SK-N-MC (cell line): ENCODE data around the gene DGUOK.

Source experiments
- DNase-seq: peaks from one replicate; pipeline ENCODE4 v3.0.0-alpha.2; 2011; ENCODE audit warnings: low read depth, low spot score
- H3K27ac ChIP-seq: fragments of 200-600 bp; sonication (generic); 2 replicates; pipeline ENCODE4 v1.5.1; 2016; ENCODE audit warnings: mixed run types
- H3K36me3 ChIP-seq: fragments of 200-600 bp; sonication (generic); 2 replicates; pipeline ENCODE4 v1.6.1; 2017; ENCODE audit warnings: antibody characterized with exemption, low read length, mixed read lengths; ENCODE audit not compliant: insufficient read depth
- H3K4me3 ChIP-seq: fragments of 200-600 bp; sonication (generic); 2 replicates; pipeline ENCODE4 v1.5.1; 2016
- H3K9ac ChIP-seq: fragments of 200-600 bp; sonication (generic); 2 replicates; pipeline ENCODE4 v1.8.0; 2017; ENCODE audit warnings: mixed run types, mixed read lengths; ENCODE audit not compliant: insufficient read length
- H3K9me3 ChIP-seq: fragments of 200-600 bp; sonication (generic); 2 replicates; pipeline ENCODE4 v1.6.1; 2017; ENCODE audit warnings: low read depth, mild to moderate bottlenecking, antibody characterized with exemption, low read length, moderate library complexity, mixed read lengths
- EZH2 ChIP-seq: fragments of 200-600 bp; sonication (generic); IDR thresholded peaks from one replicate; pipeline ENCODE4 v1.6.1; 2017; ENCODE audit warnings: antibody characterized with exemption
- FOXP2 ChIP-seq: optimal IDR thresholded peaks from 2 replicates; pipeline ENCODE3; 2011; ENCODE audit warnings: mild to moderate bottlenecking, moderate library complexity; ENCODE audit not compliant: insufficient read depth; ENCODE audit errors: extremely low read length, control extremely low read depth
- POLR2AphosphoS5 ChIP-seq: IDR thresholded peaks from 2 replicates; pipeline ENCODE4 v1.6.1; 2012; ENCODE audit warnings: mild to moderate bottlenecking, low read depth, low read length, borderline replicate concordance

The DGUOK gene

DNA sequence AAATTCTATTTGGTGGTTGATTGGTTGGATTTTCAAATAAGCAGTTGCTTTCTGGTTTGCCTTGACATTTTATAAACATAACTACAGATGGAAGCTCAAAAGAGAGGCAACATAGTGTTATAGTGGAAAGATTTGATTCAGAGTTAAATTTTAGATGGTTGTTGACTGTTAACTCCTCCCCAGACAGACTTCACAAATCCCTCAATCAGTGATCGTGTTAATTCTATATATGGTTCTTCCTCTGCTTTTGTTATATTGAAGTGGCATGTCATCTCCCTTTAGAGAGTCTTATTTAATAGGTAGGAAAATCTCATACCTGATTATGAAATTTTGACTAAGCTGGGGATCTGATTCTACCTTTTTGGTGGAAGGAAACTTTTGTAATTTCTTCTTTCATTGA, 19.5 kb downstream of the DGUOK start:
- Histone ChIP-seq H3K27ac (no peak overlapping the region), H3K9ac (no peak overlapping the region), H3K9me3 (no peaks in the 10 kb centered on the region), H3K4me3 (no peak overlapping the region), H3K36me3 (peaks cover 84% of the 10 kb centered on the region)
- TF ChIP-seq EZH2 (no peak), FOXP2 (no peak), POLR2AphosphoS5 (no peak)
- no peak for DNase-seq

DNA sequence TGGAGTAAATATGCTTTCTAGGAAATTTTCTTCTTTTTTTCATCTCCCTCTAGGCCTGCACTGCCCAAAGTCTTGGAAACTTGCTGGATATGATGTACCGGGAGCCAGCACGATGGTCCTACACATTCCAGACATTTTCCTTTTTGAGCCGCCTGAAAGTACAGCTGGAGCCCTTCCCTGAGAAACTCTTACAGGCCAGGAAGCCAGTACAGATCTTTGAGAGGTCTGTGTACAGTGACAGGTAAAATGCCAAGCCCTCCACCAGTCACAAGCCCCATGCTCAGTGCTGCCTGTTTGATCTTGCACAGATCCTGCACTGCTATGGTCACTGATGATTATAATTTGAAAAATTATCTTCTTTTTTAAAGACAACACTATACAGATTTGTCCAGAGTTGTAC, 20.0 kb downstream of the DGUOK start:
- DNase-seq: no peak
- H3K9me3 ChIP-seq: no peaks in the 10 kb centered on the region
- H3K36me3 ChIP-seq: peaks cover 87% of the 10 kb centered on the region
- no peak overlapping the region for H3K4me3 ChIP-seq
- TF ChIP-seq FOXP2: no peak
- TF ChIP-seq POLR2AphosphoS5: no peak
- no peak for TF ChIP-seq EZH2
- H3K27ac ChIP-seq: no peak overlapping the region
- no peak overlapping the region for H3K9ac ChIP-seq

GRCh38 chr2:73947412-73948018, 20.8 kb downstream of the DGUOK start:
- no peak for TF ChIP-seq FOXP2
- no peak for TF ChIP-seq EZH2
- no peak for TF ChIP-seq POLR2AphosphoS5
- Histone ChIP-seq H3K9me3 (no peaks in the 10 kb centered on the region), H3K27ac (no peak overlapping the region), H3K9ac (no peak overlapping the region), H3K4me3 (no peak overlapping the region), H3K36me3 (peaks cover 93% of the 10 kb centered on the region)
- DNase-seq: no peak

DNA sequence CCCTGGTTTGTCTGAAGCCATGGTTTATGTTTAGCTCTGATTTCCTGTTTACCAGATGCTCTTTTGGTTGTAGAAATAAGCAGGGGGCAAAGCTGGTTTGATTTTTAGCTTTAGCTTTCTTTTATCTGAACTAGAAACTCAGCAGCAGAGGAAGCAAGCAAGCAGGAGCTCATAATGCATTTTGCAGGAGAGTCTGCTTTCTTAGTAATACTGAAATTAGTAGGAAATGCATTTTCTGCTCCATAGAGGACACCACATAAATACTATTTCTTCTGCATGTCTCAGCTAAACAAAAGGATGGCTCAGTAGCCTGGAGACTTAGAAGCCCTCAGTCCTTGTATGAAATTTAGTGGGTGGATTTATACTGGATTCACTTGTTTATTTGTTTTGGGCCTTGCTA, 23.1 kb downstream of the DGUOK start:
- Histone ChIP-seq H3K9ac (no peak overlapping the region), H3K36me3 (peaks cover 87% of the 10 kb centered on the region), H3K9me3 (no peaks in the 10 kb centered on the region), H3K4me3 (no peak overlapping the region), H3K27ac (no peak overlapping the region)
- DNase-seq: no peak
- no peak for TF ChIP-seq FOXP2
- no peak for TF ChIP-seq POLR2AphosphoS5
- TF ChIP-seq EZH2: no peak

DNA sequence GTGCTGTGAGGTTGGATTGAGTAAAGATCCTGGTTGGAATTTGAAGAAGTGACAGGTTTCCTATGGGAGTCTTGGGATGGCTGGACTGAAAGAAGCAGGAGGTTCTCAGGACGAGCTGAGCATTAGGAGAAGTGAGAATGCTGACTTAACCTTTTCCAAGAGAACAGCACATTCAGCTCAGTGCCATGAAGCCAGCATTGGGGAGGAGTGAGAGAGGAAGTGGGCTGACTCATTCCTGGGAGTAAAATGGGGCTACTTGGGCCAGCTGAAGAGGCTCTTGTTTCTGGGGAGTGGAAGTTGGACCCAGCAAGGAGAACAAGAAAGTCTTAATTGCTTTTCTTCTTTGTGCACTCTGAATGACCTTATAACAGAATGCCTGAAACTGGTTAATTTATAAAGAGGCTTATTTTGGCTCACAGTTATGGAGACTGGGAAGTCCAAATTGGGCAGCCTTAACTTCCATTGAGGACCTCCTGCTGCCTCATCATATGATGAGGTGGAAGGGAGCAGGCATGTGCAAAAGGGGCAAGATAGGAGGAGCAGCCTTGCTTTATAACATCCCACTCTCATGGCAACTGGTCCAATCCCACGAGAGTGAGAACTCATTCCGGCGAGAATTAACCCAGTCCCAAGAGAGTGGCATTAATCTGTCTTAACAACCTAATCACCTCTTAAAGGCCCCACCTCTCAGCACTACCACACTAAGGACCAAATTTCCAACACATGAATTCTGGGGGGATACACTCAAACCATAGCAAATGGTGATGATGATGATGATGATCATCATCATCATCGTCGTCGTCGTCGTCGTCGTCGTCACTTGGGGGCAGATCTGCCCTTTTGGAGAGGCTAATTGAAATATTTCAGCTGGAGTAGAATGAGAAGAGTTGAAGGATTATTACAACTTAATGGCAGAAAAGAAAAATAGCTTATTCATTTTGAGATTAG, 26.1 kb downstream of the DGUOK start:
- Histone ChIP-seq H3K9ac (no peak overlapping the region), H3K9me3 (no peaks in the 10 kb centered on the region), H3K4me3 (no peak overlapping the region), H3K27ac (no peak overlapping the region), H3K36me3 (peaks cover 88% of the 10 kb centered on the region)
- no peak for DNase-seq
- no peak for TF ChIP-seq FOXP2
- TF ChIP-seq POLR2AphosphoS5: no peak
- TF ChIP-seq EZH2: no peak

DNA sequence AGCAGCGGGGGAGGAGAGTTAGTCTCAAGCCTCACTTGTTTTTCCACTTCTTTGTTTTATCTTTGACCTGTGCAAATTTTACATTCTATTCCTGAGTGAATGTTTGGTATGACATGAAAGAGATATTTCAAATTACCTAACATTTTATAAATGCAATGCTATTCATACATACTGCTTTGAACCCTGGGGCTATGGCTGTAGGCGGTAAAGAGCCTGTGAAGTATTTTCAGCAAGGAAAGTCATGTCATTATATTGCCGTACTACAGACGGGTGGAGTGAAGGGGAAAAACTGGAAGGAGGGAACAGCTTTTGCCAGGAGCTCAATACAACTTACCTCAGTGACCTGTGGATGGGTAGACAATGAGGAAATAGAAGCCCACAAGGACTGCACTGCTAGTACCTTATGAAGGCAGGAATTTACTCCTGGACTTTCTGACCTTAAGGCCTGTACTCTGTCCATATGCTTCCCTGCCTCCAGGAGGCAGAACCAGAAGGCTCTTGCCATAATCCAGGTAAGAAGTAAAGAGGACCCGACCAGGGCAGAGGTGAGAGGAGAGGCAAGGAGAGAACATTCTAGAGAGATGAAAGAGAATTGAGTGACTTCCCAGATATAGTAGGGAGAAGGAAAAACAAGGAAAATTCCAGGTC, 29.7 kb downstream of the DGUOK start:
- Histone ChIP-seq H3K4me3 (no peak overlapping the region), H3K9me3 (no peaks in the 10 kb centered on the region), H3K27ac (no peak overlapping the region), H3K36me3 (peaks cover 76% of the 10 kb centered on the region), H3K9ac (no peak overlapping the region)
- no peak for DNase-seq
- TF ChIP-seq EZH2 (no peak), FOXP2 (no peak), POLR2AphosphoS5 (no peak)

- peaks cover 35% of the 10 kb centered on the region for H3K36me3 ChIP-seq
- H3K9me3 ChIP-seq: no peaks in the 10 kb centered on the region
- H3K27ac ChIP-seq: no peak overlapping the region
- H3K9ac ChIP-seq: no peak overlapping the region
- TF ChIP-seq EZH2 (no peak), FOXP2 (no peak), POLR2AphosphoS5 (no peak)
- H3K4me3 ChIP-seq: no peak overlapping the region
- DNase-seq: no peak
Observed at GRCh38 chr2:73961274-73961673, 34.6 kb downstream of the DGUOK start.
